Vagina (tissue), 2 donors: Measurements from ENCODE around the gene INPP5A. TPM values are rescaled to one million over a fixed set of nuclear protein-coding genes. Genes with fewer than 3 reads are reported as not detected.
"Not testable (repeated sequence)": the region's sequence is repeated elsewhere in the genome, so short reads cannot be mapped to it uniquely, and the experiment has no call there.

ENCODE experiments used
- DNase-seq, 2 donors: peaks; one replicate each; pipeline ENCODE4 v3.0.0-alpha.2; 2017; ENCODE audit errors: extremely low spot score in 2 of 2
- H3K27ac ChIP-seq: fragments of 200-600 bp; sonication (generic); one replicate; pipeline ENCODE4 v1.5.1; 2019
- H3K27me3 ChIP-seq: fragments of 200-600 bp; sonication (generic); one replicate; pipeline ENCODE4 v1.5.1; 2019
- H3K36me3 ChIP-seq, 2 donors: fragments of 200-600 bp; sonication (generic); one replicate each; pipeline ENCODE4 v1.5.1; 2017 to 2019
- H3K4me1 ChIP-seq: fragments of 200-600 bp; sonication (generic); one replicate; pipeline ENCODE4 v1.5.1; 2019
- H3K4me3 ChIP-seq, 2 donors: fragments of 200-600 bp; sonication (generic); 1 replicate in 1 of 2; 2 replicates in 1 of 2; pipeline ENCODE4 v1.5.1; 2016 to 2019
- H3K9me3 ChIP-seq: fragments of 200-600 bp; sonication (generic); one replicate; pipeline ENCODE4 v1.5.1; 2019
- POLR2A ChIP-seq, 2 donors: fragments of 450-650 bp; IDR thresholded peaks; one replicate each; pipeline ENCODE4 v1.6.1; 2017; ENCODE audit warnings: antibody characterized with exemption in 2 of 2, mild to moderate bottlenecking in 2 of 2, moderate library complexity in 2 of 2
- POLR2AphosphoS5 ChIP-seq, 2 donors: sonication (generic); formaldehyde crosslinking; IDR thresholded peaks; one replicate each; pipeline ENCODE4 v1.9.0; 2017; ENCODE audit warnings: antibody characterized with exemption in 2 of 2, mild to moderate bottlenecking in 2 of 2, low read depth in 1 of 2; ENCODE audit not compliant: insufficient read depth in 1 of 2
- intact Hi-C: fragments of 100-400 bp; cut with DNase I; formaldehyde crosslinking; loops from one replicate; pipeline ENCODE4 v1.15.1; 2023
- total RNA-seq: library from RNA; depleted of rRNA; stranded (reverse); fragments of >200 nt; gene quantifications from one replicate; pipeline ENCODE4 v1.2.3, GENCODE V29; 2016
- TF ChIP-seq, protein P1 (sequence below), 3 experiments: fragments of 450-650 bp in 2 of 3; fragments of 200-600 bp in 1 of 3; sonication (generic) in 1 of 3; IDR thresholded peaks; one replicate each; pipeline ENCODE4 v1.5.1; 2017 to 2019; ENCODE audit warnings: antibody characterized with exemption in 3 of 3, mild to moderate bottlenecking in 2 of 3, moderate library complexity in 2 of 3

INPP5A gene
- total RNA-seq, 1 donor from 2014 or later, result 24.3 TPM

GRCh38 chr10:132790934-132791829 is 253.6 kb downstream of the INPP5A start:
- no peak overlapping the region for H3K4me3 ChIP-seq
- intact Hi-C loops, result no loop called here
- H3K27me3 ChIP-seq, result no peaks in the 10 kb centered on the region
- peaks cover 21% of the 10 kb centered on the region for H3K4me1 ChIP-seq
- no peaks in the 10 kb centered on the region for H3K36me3 ChIP-seq
- no peak overlapping the region for H3K27ac ChIP-seq
- TF ChIP-seq, protein P1, sequence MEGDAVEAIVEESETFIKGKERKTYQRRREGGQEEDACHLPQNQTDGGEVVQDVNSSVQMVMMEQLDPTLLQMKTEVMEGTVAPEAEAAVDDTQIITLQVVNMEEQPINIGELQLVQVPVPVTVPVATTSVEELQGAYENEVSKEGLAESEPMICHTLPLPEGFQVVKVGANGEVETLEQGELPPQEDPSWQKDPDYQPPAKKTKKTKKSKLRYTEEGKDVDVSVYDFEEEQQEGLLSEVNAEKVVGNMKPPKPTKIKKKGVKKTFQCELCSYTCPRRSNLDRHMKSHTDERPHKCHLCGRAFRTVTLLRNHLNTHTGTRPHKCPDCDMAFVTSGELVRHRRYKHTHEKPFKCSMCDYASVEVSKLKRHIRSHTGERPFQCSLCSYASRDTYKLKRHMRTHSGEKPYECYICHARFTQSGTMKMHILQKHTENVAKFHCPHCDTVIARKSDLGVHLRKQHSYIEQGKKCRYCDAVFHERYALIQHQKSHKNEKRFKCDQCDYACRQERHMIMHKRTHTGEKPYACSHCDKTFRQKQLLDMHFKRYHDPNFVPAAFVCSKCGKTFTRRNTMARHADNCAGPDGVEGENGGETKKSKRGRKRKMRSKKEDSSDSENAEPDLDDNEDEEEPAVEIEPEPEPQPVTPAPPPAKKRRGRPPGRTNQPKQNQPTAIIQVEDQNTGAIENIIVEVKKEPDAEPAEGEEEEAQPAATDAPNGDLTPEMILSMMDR (IDR thresholded peaks at IDR 0.05), result no peak
- TF ChIP-seq POLR2A (IDR thresholded peaks at IDR 0.05), result no peak
- no peak for TF ChIP-seq POLR2AphosphoS5 (IDR thresholded peaks at IDR 0.05; ENCODE audit: insufficient read depth in 1 of 2, low read depth in 1 of 2)
- H3K9me3 ChIP-seq, result no peaks in the 10 kb centered on the region
- no peak for DNase-seq

GRCh38 chr10:132792099-132792498 is 254.5 kb downstream of the INPP5A start:
- intact Hi-C loops, result not testable (repeated sequence)

DNA sequence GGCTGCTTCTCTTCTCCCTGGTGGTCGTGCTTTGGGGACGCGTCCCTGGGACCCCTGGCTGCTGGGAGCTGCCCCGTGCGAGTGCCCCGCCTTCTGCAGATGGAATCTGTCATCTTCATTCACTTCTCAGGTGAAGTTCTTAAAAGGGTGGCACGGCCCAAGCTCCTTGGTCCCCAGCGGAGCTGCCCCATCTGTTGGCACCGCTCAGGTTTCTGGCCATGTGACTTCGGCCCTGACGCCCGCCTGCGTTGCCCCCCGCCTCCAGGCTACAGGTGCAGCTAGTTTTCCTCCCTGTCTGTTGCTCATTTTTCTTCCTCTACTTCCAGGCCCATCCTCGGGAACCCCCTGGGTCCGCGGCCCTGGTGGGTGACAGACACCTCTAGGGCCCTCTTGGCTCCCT is 255.2 kb downstream of the INPP5A start:
- H3K27me3 ChIP-seq, result no peaks in the 10 kb centered on the region

More at GRCh38 chr10:132792099-132792498, 254.5 kb downstream of the INPP5A start:
- not testable (repeated sequence) for H3K4me3 ChIP-seq, DNase-seq, H3K27ac ChIP-seq, H3K36me3 ChIP-seq, H3K27me3 ChIP-seq, H3K9me3 ChIP-seq
- peaks cover 12% of the 10 kb centered on the region for H3K4me1 ChIP-seq

DNA sequence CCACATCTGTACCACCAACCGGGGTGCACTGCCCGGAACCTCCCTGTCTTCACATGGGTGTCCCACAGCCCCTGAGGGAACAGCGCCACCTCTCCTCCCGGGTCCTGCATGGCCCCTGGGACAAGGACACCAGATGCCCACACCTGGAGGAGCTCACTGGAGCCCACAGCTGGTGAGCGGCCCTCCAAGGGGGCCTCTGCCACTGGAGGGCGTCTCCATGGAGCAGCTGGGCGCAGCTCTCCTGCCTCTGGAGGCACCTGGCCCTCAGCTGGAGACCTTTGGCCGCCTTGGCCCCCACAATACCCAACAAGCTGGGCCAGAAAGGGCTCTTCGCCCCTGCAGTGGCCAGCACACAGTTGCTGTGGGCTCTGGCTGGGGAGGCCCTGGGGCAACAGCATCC is 255.6 kb downstream of the INPP5A start:
- no peak overlapping the region for H3K4me3 ChIP-seq
- H3K36me3 ChIP-seq, result no peaks in the 10 kb centered on the region
- peaks cover 1% of the 10 kb centered on the region for H3K4me1 ChIP-seq
- DNase-seq, result no peak
- H3K27me3 ChIP-seq, result no peaks in the 10 kb centered on the region
- intact Hi-C loops, result no loop called here
- H3K9me3 ChIP-seq, result no peaks in the 10 kb centered on the region
- TF ChIP-seq POLR2A (IDR thresholded peaks at IDR 0.05), result no peak
- TF ChIP-seq, protein P1 (IDR thresholded peaks at IDR 0.05), result no peak
- no peak for TF ChIP-seq POLR2AphosphoS5 (IDR thresholded peaks at IDR 0.05; ENCODE audit: insufficient read depth in 1 of 2, low read depth in 1 of 2)
- no peak overlapping the region for H3K27ac ChIP-seq

More for the DNA sequence above, 255.2 kb downstream of the INPP5A start:
- no peak overlapping the region for H3K4me3 ChIP-seq
- intact Hi-C loops, result no loop called here
- no peaks in the 10 kb centered on the region for H3K9me3 ChIP-seq
- H3K27ac ChIP-seq, result no peak overlapping the region
- H3K36me3 ChIP-seq, result no peaks in the 10 kb centered on the region
- no peak for DNase-seq
- no peak for TF ChIP-seq POLR2A (IDR thresholded peaks at IDR 0.05)
- TF ChIP-seq, protein P1 (IDR thresholded peaks at IDR 0.05), result no peak
- TF ChIP-seq POLR2AphosphoS5 (IDR thresholded peaks at IDR 0.05; ENCODE audit: insufficient read depth in 1 of 2, low read depth in 1 of 2), result no peak
- peaks cover 5% of the 10 kb centered on the region for H3K4me1 ChIP-seq

GRCh38 chr10:132793871-132794849 is 256.6 kb downstream of the INPP5A start:
- Histone ChIP-seq H3K4me1 (no peaks in the 10 kb centered on the region), H3K27ac (no peak overlapping the region), H3K4me3 (no peak overlapping the region), H3K27me3 (no peaks in the 10 kb centered on the region), H3K36me3 (no peaks in the 10 kb centered on the region), H3K9me3 (no peaks in the 10 kb centered on the region)
- TF ChIP-seq, protein P1 (IDR thresholded peaks at IDR 0.05), result no peak
- TF ChIP-seq POLR2AphosphoS5 (IDR thresholded peaks at IDR 0.05; ENCODE audit: insufficient read depth in 1 of 2, low read depth in 1 of 2), result no peak
- no peak for TF ChIP-seq POLR2A (IDR thresholded peaks at IDR 0.05)
- intact Hi-C loops, result no loop called here
- DNase-seq, result no peak
